Measurements from ENCODE around the gene RFX8.
"Not testable (repeated sequence)": the region's sequence is repeated elsewhere in the genome, so short reads cannot be mapped to it uniquely, and the experiment has no call there.

The RFX8 gene

GRCh38 chr2:101486258-101486701 is 11.4 kb upstream of the RFX8 start:
- DNase-seq (ENCODE audit: low read depth): no peak

- DNase-seq (ENCODE audit: low read depth): no peak
These were observed 10.9 kb upstream of the RFX8 start for GRCh38 chr2:101485856-101486255.

GRCh38 chr2:101480764-101481163 is 5.9 kb upstream of the RFX8 start:
- DNase-seq (ENCODE audit: low read depth): no peak

DNA sequence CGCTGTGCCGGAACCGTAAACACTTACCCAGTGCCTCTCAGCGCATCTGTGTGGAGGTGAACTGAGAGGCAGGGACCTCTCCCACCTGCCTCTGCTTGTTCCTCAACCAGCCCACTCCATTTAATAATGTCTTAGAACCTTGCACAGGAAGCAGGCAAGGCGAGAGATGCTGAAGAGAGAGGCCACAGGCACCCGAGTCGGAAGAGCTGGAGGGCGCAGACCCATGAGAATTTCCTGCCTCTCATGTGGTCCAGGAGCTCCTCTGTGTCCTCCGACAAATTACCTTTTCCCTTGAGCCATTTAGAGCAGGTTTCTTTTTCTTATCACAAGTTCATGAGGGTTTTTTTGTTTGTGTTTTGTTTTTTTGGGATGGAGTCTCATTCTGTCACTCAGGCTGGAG is 4.9 kb upstream of the RFX8 start:
- DNase-seq (ENCODE audit: low read depth): no peak

DNA sequence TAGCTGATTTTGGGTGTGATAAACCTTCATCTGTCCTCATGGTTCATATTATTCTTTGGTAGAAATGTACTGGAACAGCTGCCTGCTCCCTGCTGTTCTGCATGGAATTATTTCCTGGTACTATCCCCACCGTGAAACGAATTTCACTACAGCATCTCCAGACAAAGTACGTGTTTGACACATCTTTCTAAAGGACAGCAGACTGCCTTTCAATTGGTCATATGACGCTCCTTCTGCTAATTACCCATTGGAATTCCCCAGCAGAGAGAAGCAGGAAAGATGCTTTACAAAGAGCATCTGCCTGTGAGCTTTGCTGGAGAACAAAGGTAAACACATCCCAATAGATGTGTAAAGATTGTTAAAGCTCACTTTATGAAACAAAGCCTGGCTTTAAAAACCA is 4.4 kb upstream of the RFX8 start:
- DNase-seq (ENCODE audit: low read depth): no peak

- DNase-seq (ENCODE audit: low read depth): no peak
These were observed 3.5 kb upstream of the RFX8 start for GRCh38 chr2:101478181-101479001.

DNA sequence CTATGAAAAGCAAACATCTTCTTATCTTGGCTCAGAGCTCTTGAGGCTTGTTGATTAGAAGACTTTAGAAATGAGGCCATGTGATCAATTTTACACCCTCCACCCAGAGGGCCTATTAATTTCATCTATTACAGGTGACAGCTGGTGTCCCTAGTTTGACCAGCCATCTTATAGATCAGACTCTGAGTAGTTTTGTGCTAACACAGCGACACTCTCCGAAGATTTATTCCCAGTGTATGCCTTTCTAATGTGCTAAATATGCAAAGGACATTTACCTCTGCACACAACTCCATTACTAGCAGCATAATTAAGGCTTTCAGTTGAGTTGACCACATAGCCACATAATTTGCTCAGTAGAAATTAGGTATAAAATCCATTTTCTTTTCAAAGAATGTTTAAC is 2.6 kb upstream of the RFX8 start:
- no peak for DNase-seq (ENCODE audit: low read depth)

DNA sequence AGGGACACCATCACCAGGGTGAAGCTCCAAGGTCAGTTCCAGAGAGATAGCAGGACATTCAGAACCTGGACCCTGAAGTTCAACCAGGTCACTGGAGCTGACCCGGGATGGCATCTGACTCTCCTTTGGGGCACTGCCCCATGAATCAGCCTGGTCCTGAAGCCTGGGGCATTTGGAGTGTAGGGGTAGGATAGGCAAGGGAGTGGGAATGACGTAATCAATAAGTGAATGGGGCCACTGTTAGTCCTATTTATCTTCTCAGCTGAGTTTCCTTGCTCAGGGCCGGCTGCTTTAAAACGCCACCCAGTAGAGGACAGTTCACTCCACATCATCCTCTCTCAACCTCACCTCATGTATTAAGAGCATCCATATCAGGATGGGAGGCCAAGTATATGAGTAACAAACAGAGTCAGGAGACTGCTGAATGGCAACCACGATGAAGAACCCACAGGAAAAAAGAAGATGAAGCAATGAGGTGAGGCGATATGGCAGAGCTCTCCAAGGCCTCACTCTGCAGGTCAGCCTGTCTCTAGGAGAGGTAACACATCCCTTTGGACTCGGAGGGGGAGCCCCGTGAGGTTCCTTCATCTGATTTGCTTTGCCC is 1.8 kb upstream of the RFX8 start:
- no peak for DNase-seq (ENCODE audit: low read depth)

- DNase-seq (ENCODE audit: low read depth): peak; percentile 11
These were observed 806 bp downstream of the RFX8 start for GRCh38 chr2:101473911-101474701.

- no peak for DNase-seq (ENCODE audit: low read depth)
These were observed 1.4 kb downstream of the RFX8 start for GRCh38 chr2:101473591-101473910.

DNA sequence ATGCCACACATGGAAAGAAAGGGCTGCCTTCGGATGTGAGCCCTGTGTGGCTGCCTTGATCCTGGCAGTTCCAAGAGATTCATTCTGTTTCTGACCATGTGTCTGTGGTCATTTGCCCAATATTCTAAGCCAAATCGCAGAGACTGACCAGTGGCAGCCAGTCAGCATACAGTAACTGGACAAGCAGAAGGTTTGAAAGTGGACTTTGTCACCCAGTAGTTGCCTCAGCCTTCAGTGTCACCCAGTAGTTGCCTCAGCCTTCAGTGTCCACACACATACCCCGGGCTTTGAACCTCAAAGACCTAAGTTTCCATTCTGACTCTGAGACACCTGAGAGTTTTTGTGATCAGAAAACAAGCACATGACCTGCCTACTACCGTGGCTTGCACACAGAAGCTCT is 5.0 kb downstream of the RFX8 start:
- no peak for DNase-seq (ENCODE audit: low read depth)

DNA sequence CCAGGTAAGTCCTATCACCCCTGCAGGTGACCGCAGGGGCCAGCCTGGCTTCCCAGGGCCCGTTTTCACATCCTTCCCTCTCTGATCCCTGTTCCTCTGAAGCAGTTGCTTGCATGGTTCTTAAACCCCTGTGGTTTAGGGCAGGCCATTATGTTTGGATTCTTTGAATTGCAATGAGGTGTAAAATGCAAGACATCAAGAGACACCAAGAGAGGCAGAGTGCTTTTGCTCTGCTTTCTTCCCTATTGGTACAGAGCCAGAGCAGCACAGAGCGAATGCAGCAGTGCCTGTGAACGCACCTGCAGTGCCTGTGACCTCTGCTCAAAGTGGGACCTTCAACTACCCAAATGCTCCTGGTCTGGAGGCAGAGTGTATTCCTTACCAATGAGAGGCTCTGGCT is 7.6 kb downstream of the RFX8 start:
- no peak for DNase-seq (ENCODE audit: low read depth)

- DNase-seq (ENCODE audit: low read depth): no peak
These were observed 8.5 kb downstream of the RFX8 start for GRCh38 chr2:101466426-101466825.

DNA sequence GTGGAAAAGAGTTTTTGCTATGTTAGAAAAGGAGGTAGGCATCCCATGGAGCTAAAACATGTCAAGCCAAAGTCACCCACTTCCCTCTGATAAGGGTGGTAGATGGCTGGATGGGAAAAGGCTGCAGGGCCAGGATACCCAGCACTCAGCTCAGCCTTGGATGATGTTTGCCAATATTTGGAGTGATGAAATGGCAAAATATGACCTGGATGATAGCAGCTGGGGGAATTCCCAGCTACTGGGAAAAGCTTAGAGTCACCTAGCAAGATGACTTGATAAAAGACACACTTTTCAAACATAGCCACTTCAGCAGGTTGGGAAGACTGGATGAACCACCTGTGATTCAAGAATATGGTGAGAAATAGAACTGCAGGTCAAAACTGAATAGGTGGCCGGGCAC is 10.1 kb downstream of the RFX8 start:
- no peak for DNase-seq (ENCODE audit: low read depth)

DNA sequence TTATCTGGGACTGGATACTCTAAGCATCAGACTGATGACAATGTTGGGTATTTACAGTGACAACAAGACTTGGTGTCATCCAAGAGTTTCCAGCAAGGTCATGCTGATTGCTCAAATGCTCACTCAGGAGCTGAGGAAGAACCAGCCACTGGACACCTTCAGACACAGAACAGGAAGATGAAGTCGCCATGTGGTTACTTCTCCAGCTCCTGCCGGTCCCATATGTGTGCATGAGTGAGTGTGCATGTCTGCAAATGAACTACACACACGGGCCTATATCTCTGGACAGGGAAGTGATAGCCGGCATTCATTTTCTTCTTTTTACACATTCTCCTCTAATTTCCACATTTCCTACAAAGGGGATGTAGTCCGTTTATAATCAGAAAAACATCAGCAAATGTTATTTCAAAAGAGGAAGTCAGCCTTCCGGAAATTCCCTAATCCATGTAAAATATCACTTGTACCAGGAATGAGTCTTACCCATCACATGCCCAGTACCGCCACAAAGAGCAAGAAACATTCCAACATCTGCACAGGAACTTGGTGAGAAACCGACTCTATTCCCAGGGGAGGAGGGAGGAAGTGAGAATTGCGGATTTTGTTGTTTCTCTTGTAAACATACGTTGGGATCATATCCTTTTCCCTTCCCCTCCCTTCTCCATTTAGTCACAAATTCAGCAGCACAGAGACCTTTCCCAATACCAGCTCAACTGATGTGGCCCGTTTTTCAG is 10.8 kb downstream of the RFX8 start:
- no peak for DNase-seq (ENCODE audit: low read depth)

GRCh38 chr2:101463421-101463820 is 11.5 kb downstream of the RFX8 start:
- no peak for DNase-seq (ENCODE audit: low read depth)

- no peak for DNase-seq (ENCODE audit: low read depth)
These were observed 13.5 kb downstream of the RFX8 start for GRCh38 chr2:101461381-101461780.

GRCh38 chr2:101454408-101454807 is 20.5 kb downstream of the RFX8 start:
- not testable (repeated sequence) for DNase-seq (ENCODE audit: low read depth)

GRCh38 chr2:101450965-101451364 is 23.9 kb downstream of the RFX8 start:
- DNase-seq (ENCODE audit: low read depth): no peak

GRCh38 chr2:101446869-101447268 is 28.0 kb downstream of the RFX8 start:
- no peak for DNase-seq (ENCODE audit: low read depth)

GRCh38 chr2:101442667-101443061 is 32.2 kb downstream of the RFX8 start:
- no peak for DNase-seq (ENCODE audit: low read depth)

GRCh38 chr2:101442042-101442666 is 32.8 kb downstream of the RFX8 start:
- DNase-seq (ENCODE audit: low read depth): no peak

All from activated T-cell treated with anti-CD3 and anti-CD28 coated beads for 24 hours (primary cell).